Activated naive CD8-positive, alpha-beta T cell treated with anti-CD3 and anti-CD28 coated beads, Interleukin-2, amount 10 ng/mL, durations not matched to agents 7 days and 5 days (primary cell): ENCODE data around the gene RNF225. TPM values are rescaled to one million over a fixed set of nuclear protein-coding genes. Genes with fewer than 3 reads are reported as not detected.

ENCODE experiments used
- ATAC-seq: fragments of 150-1000 bp; cut with Tn5 transposase; one replicate; pipeline ENCODE4 v1.10.0; 2021; ENCODE audit warnings: low read depth, moderate library complexity
- POLR2A ChIA-PET: fragments of 350-600 bp; sonication (Branson Sonifier 250); formaldehyde crosslinking; loops from one replicate; lab custom pipeline; 2021; ENCODE audit warnings: antibody characterized with exemption; lab: Charles Lee
- DNase-seq: peaks from one replicate; pipeline ENCODE4 v3.0.0; 2021
- H3K27ac Mint-ChIP-seq: one replicate; pipeline ENCODE4 v1.8.0; 2022; ENCODE audit warnings: mild to moderate bottlenecking, mixed read lengths
- H3K27me3 Mint-ChIP-seq: one replicate; pipeline ENCODE4 v1.8.0; 2022; ENCODE audit warnings: mild to moderate bottlenecking, moderate library complexity, mixed read lengths
- H3K36me3 Mint-ChIP-seq: one replicate; pipeline ENCODE4 v1.8.0; 2021; ENCODE audit warnings: mild to moderate bottlenecking, mixed read lengths
- H3K4me1 Mint-ChIP-seq: one replicate; pipeline ENCODE4 v1.8.0; 2021; ENCODE audit warnings: mixed read lengths
- H3K4me3 Mint-ChIP-seq: one replicate; pipeline ENCODE4 v1.8.0; 2022; ENCODE audit warnings: mild to moderate bottlenecking, moderate library complexity, mixed read lengths
- H3K9me3 Mint-ChIP-seq: one replicate; pipeline ENCODE4 v1.8.0; 2021; ENCODE audit warnings: mixed read lengths
- total RNA-seq, 2 experiments: library from RNA; stranded (reverse); gene quantifications; one replicate each; pipeline ENCODE4 v1.2.3, GENCODE V29; 2021

RNF225 gene
- total RNA-seq, 2 experiments from 2014 or later, result 0.83 to 0.94 TPM

GRCh38 chr19:58385891-58386575 lies 9.4 kb upstream of the RNF225 start:
- POLR2A ChIA-PET, result interaction anchor here (0.6 to 3.0 kb wide), 6 partner anchors 23 to 134 kb away, joined by 3 to 20 read pairs (median 4); partner anchors contain the start of gene ZNF497
- ATAC-seq (no peak), DNase-seq (no peak)
- peak overlapping the region; percentile 96 for H3K4me3 Mint-ChIP-seq
- peak overlapping the region; percentile 96 for H3K27ac Mint-ChIP-seq
- H3K27me3 Mint-ChIP-seq, result no peaks in the 10 kb centered on the region
- no peaks in the 10 kb centered on the region for H3K9me3 Mint-ChIP-seq
- H3K4me1 Mint-ChIP-seq, result peaks cover 32% of the 10 kb centered on the region
- H3K36me3 Mint-ChIP-seq, result peaks cover 15% of the 10 kb centered on the region

- POLR2A ChIA-PET, result interaction anchor here (0.5 to 3.0 kb wide), 9 partner anchors 9 to 134 kb away, joined by 3 to 20 read pairs (median 4); partner anchors contain the start of genes RNF225 and ZNF497
- ATAC-seq, result peak; percentile 91
- Mint-ChIP-seq H3K4me3 (peak within 1 kb of the TSS; percentile 96), H3K27me3 (no peaks in the 10 kb centered on the region), H3K9me3 (no peaks in the 10 kb centered on the region), H3K27ac (peak within 1 kb of the TSS; percentile 96), H3K36me3 (peaks cover 18% of the 10 kb centered on the region), H3K4me1 (peaks cover 32% of the 10 kb centered on the region)
- peak; percentile 92 for DNase-seq
Observed at GRCh38 chr19:58386576-58387337, 8.7 kb upstream of the RNF225 start, which contains the start of gene RPS5. TSS of gene RPS5 (plus strand) at chr19:58387269. CDS start at chr19:58388138, 869 bp downstream.

GRCh38 chr19:58387338-58388174 lies 7.9 kb upstream of the RNF225 start:
- ATAC-seq, result no peak
- POLR2A ChIA-PET, result interaction anchor here (0.5 to 3.0 kb wide), 4 partner anchors 8 to 70 kb away, joined by 3 to 20 read pairs (median 6); partner anchors contain the start of genes RNF225 and ZNF497
- Mint-ChIP-seq H3K27ac (peak overlapping the region; percentile 96), H3K4me3 (peak overlapping the region; percentile 96), H3K4me1 (peaks cover 29% of the 10 kb centered on the region), H3K27me3 (no peaks in the 10 kb centered on the region), H3K9me3 (no peaks in the 10 kb centered on the region), H3K36me3 (peaks cover 18% of the 10 kb centered on the region)
- no peak for DNase-seq

GRCh38 chr19:58388175-58388526 lies 7.3 kb upstream of the RNF225 start:
- peak overlapping the region; percentile 96 for H3K4me3 Mint-ChIP-seq
- H3K9me3 Mint-ChIP-seq, result no peaks in the 10 kb centered on the region
- POLR2A ChIA-PET, result interaction anchor here (1.8 kb wide), 1 partner anchor 42 kb away, joined by 5 read pairs; no protein-coding TSS in a partner anchor
- peak overlapping the region; percentile 96 for H3K27ac Mint-ChIP-seq
- peaks cover 23% of the 10 kb centered on the region for H3K36me3 Mint-ChIP-seq
- no peaks in the 10 kb centered on the region for H3K27me3 Mint-ChIP-seq
- DNase-seq (no peak), ATAC-seq (no peak)
- H3K4me1 Mint-ChIP-seq, result peaks cover 32% of the 10 kb centered on the region

GRCh38 chr19:58392945-58393724 lies 2.3 kb upstream of the RNF225 start:
- Mint-ChIP-seq H3K27me3 (peaks cover 5% of the 10 kb centered on the region), H3K27ac (no peak overlapping the region), H3K4me3 (no peak overlapping the region), H3K4me1 (peaks cover 26% of the 10 kb centered on the region), H3K36me3 (peaks cover 34% of the 10 kb centered on the region), H3K9me3 (no peaks in the 10 kb centered on the region)
- ATAC-seq (no peak), DNase-seq (no peak)
- POLR2A ChIA-PET, result interaction anchor here (1.0 kb wide), 1 partner anchor 12 kb away, joined by 3 read pairs; the partner anchor contains the start of gene ZNF837

- Mint-ChIP-seq H3K36me3 (peaks cover 34% of the 10 kb centered on the region), H3K9me3 (no peaks in the 10 kb centered on the region), H3K4me1 (peaks cover 24% of the 10 kb centered on the region), H3K27ac (no peak overlapping the region), H3K4me3 (no peak overlapping the region), H3K27me3 (peaks cover 9% of the 10 kb centered on the region)
- POLR2A ChIA-PET, result no interaction called here
- no peak for ATAC-seq
- DNase-seq, result no peak
Observed at GRCh38 chr19:58393725-58394033, 1.8 kb upstream of the RNF225 start.

- Mint-ChIP-seq H3K9me3 (no peaks in the 10 kb centered on the region), H3K27ac (no peak overlapping the region), H3K36me3 (peaks cover 28% of the 10 kb centered on the region), H3K4me3 (no peak overlapping the region), H3K27me3 (peaks cover 9% of the 10 kb centered on the region), H3K4me1 (peaks cover 18% of the 10 kb centered on the region)
- POLR2A ChIA-PET, result no interaction called here
- DNase-seq (no peak), ATAC-seq (no peak)
Observed at GRCh38 chr19:58394821-58395219, 636 bp upstream of the RNF225 start.

GRCh38 chr19:58395979-58396627 lies 647 bp downstream of the RNF225 start:
- H3K4me3 Mint-ChIP-seq, result no peak overlapping the region
- POLR2A ChIA-PET, result interaction anchor here (0.6 to 1.0 kb wide), 3 partner anchors 9 to 80 kb away, joined by 3 to 7 read pairs (median 3); partner anchors contain the start of genes RPS5, ZNF446 and ZNF497
- no peaks in the 10 kb centered on the region for H3K9me3 Mint-ChIP-seq
- no peak overlapping the region for H3K27ac Mint-ChIP-seq
- H3K27me3 Mint-ChIP-seq, result peaks cover 9% of the 10 kb centered on the region
- peaks cover 14% of the 10 kb centered on the region for H3K4me1 Mint-ChIP-seq
- no peak for DNase-seq
- ATAC-seq, result no peak
- H3K36me3 Mint-ChIP-seq, result peaks cover 22% of the 10 kb centered on the region

GRCh38 chr19:58396691-58397532 lies 1.5 kb downstream of the RNF225 start:
- Mint-ChIP-seq H3K27me3 (peaks cover 9% of the 10 kb centered on the region), H3K4me1 (peaks cover 15% of the 10 kb centered on the region), H3K36me3 (peaks cover 19% of the 10 kb centered on the region), H3K4me3 (no peak overlapping the region), H3K27ac (no peak overlapping the region), H3K9me3 (no peaks in the 10 kb centered on the region)
- no peak for DNase-seq
- POLR2A ChIA-PET, result no interaction called here
- no peak for ATAC-seq

- Mint-ChIP-seq H3K36me3 (peaks cover 19% of the 10 kb centered on the region), H3K9me3 (no peaks in the 10 kb centered on the region), H3K27me3 (peaks cover 9% of the 10 kb centered on the region), H3K4me1 (peaks cover 14% of the 10 kb centered on the region), H3K27ac (no peak overlapping the region), H3K4me3 (no peak overlapping the region)
- DNase-seq, result no peak
- POLR2A ChIA-PET, result no interaction called here
- no peak for ATAC-seq
Observed at GRCh38 chr19:58397533-58398037, 2.1 kb downstream of the RNF225 start.

GRCh38 chr19:58398087-58398486 lies 2.6 kb downstream of the RNF225 start:
- Mint-ChIP-seq H3K27me3 (peaks cover 9% of the 10 kb centered on the region), H3K27ac (no peak overlapping the region), H3K4me3 (no peak overlapping the region), H3K36me3 (peaks cover 14% of the 10 kb centered on the region), H3K4me1 (peaks cover 14% of the 10 kb centered on the region), H3K9me3 (no peaks in the 10 kb centered on the region)
- ATAC-seq (no peak), DNase-seq (no peak)
- POLR2A ChIA-PET, result no interaction called here
